DOHH2 (cell line): Measurements from ENCODE around the gene IL36RN.

Source experiments
- H3F3A ChIP-seq: fragments of 200-600 bp; sonication (generic), shearing (Covaris generic); 2 replicates; pipeline ENCODE4 v1.6.0; 2016; ENCODE audit warnings: antibody characterized with exemption, mild to moderate bottlenecking; ENCODE audit not compliant: control insufficient read depth, insufficient read depth
- H3K27ac ChIP-seq: fragments of 200-600 bp; sonication (generic); 2 replicates; pipeline ENCODE4 v1.5.1; 2014; ENCODE audit warnings: low read depth, mild to moderate bottlenecking, low read length, moderate library complexity
- H3K27me3 ChIP-seq: fragments of 200-600 bp; sonication (generic); 2 replicates; pipeline ENCODE4 v1.6.1; 2014; ENCODE audit warnings: mild to moderate bottlenecking, low read length, mixed read lengths; ENCODE audit not compliant: control insufficient read depth
- H3K36me3 ChIP-seq: fragments of 200-600 bp; sonication (generic); 2 replicates; pipeline ENCODE4 v1.6.1; 2014; ENCODE audit warnings: mild to moderate bottlenecking, low read length, moderate library complexity, mixed read lengths; ENCODE audit not compliant: control insufficient read depth
- H3K4me1 ChIP-seq: fragments of 200-600 bp; sonication (generic); 2 replicates; pipeline ENCODE4 v1.6.1; 2014; ENCODE audit warnings: mild to moderate bottlenecking, low read length, mixed read lengths; ENCODE audit not compliant: control insufficient read depth
- H3K4me2 ChIP-seq: fragments of 200-600 bp; sonication (generic); 2 replicates; pipeline ENCODE4 v1.6.0; 2014; ENCODE audit warnings: mild to moderate bottlenecking, low read length, moderate library complexity
- H3K4me3 ChIP-seq: fragments of 200-600 bp; sonication (generic); 2 replicates; pipeline ENCODE4 v1.5.1; 2014; ENCODE audit warnings: mild to moderate bottlenecking, low read length, mixed read lengths
- H3K79me2 ChIP-seq: fragments of 200-600 bp; sonication (generic); 2 replicates; pipeline ENCODE4 v1.6.1; 2014; ENCODE audit warnings: mild to moderate bottlenecking, low read length, mixed read lengths; ENCODE audit not compliant: control insufficient read depth
- H3K9me2 ChIP-seq: fragments of 200-600 bp; sonication (generic); replicated peaks from 2 replicates; pipeline ENCODE4 v1.6.1; 2014; ENCODE audit warnings: mild to moderate bottlenecking, low read length, mixed read lengths; ENCODE audit not compliant: control insufficient read depth
- H3K9me3 ChIP-seq: fragments of 200-600 bp; sonication (generic); 2 replicates; pipeline ENCODE4 v1.6.1; 2014; ENCODE audit warnings: antibody characterized with exemption, low read length, mixed read lengths; ENCODE audit not compliant: control insufficient read depth, insufficient read depth
- H4K20me1 ChIP-seq: fragments of 200-600 bp; sonication (generic); 2 replicates; pipeline ENCODE4 v1.6.0; 2014; ENCODE audit warnings: low read depth, mild to moderate bottlenecking, antibody characterized with exemption, low read length, moderate library complexity; ENCODE audit not compliant: control insufficient read depth, insufficient read depth
- CTCF ChIP-seq: fragments of 200-600 bp; sonication (generic); IDR thresholded peaks from one replicate; pipeline ENCODE4 v1.5.1; 2014; ENCODE audit warnings: antibody characterized with exemption, mild to moderate bottlenecking, low read depth, low read length; ENCODE audit not compliant: poor library complexity, severe bottlenecking
- EZH2phosphoT487 ChIP-seq: fragments of 200-600 bp; sonication (generic); IDR thresholded peaks from 2 replicates; pipeline ENCODE4 v1.6.1; 2017; ENCODE audit warnings: borderline replicate concordance, mild to moderate bottlenecking, antibody characterized with exemption, low read length, moderate library complexity, mixed read lengths

Gene IL36RN

GRCh38 chr2:113058998-113059960 lies at the start of gene IL36RN:
TSS of gene IL36RN (plus strand) at chr2:113059198. CDS start at chr2:113059439, 241 bp downstream.
- no peaks in the 10 kb centered on the region for H3K9me2 ChIP-seq
- no peaks in the 10 kb centered on the region for H3K79me2 ChIP-seq
- H3K36me3 ChIP-seq: no peaks in the 10 kb centered on the region
- no peak within 1 kb of the TSS for H3K27ac ChIP-seq
- no peaks in the 10 kb centered on the region for H4K20me1 ChIP-seq
- no peak within 1 kb of the TSS for H3K4me3 ChIP-seq
- H3K4me2 ChIP-seq: no peak within 1 kb of the TSS
- H3K9me3 ChIP-seq: peaks cover 8% of the 10 kb centered on the region
- H3K27me3 ChIP-seq: no peaks in the 10 kb centered on the region
- no peaks in the 10 kb centered on the region for H3K4me1 ChIP-seq
- H3F3A ChIP-seq: no peaks in the 10 kb centered on the region
- TF ChIP-seq CTCF (no peak), EZH2phosphoT487 (no peak)

GRCh38 chr2:113009622-113010021 lies 49.4 kb upstream of the IL36RN start:
- Histone ChIP-seq H3K9me2 (no peaks in the 10 kb centered on the region), H3K27me3 (0 out of 2 replicates have a peak, but pooled peaks cover 3% of the 10 kb centered on the region), H3F3A (no peaks in the 10 kb centered on the region), H3K79me2 (no peaks in the 10 kb centered on the region), H3K4me3 (no peak overlapping the region), H3K27ac (no peak overlapping the region), H3K36me3 (no peaks in the 10 kb centered on the region), H3K4me2 (no peak overlapping the region), H3K9me3 (no peaks in the 10 kb centered on the region), H4K20me1 (no peaks in the 10 kb centered on the region), H3K4me1 (no peaks in the 10 kb centered on the region)
- no peak for TF ChIP-seq CTCF

GRCh38 chr2:113010088-113010487 lies 48.9 kb upstream of the IL36RN start:
- H3K27me3 ChIP-seq: 0 out of 2 replicates have a peak, but pooled peaks cover 3% of the 10 kb centered on the region
- no peak overlapping the region for H3K27ac ChIP-seq
- TF ChIP-seq EZH2phosphoT487: no peak
- no peak for TF ChIP-seq CTCF
- no peak overlapping the region for H3K4me2 ChIP-seq
- no peak overlapping the region for H3K4me3 ChIP-seq
- no peaks in the 10 kb centered on the region for H3F3A ChIP-seq
- no peaks in the 10 kb centered on the region for H3K9me2 ChIP-seq
- H3K79me2 ChIP-seq: no peaks in the 10 kb centered on the region
- H3K4me1 ChIP-seq: no peaks in the 10 kb centered on the region
- no peaks in the 10 kb centered on the region for H3K9me3 ChIP-seq
- no peaks in the 10 kb centered on the region for H3K36me3 ChIP-seq
- no peaks in the 10 kb centered on the region for H4K20me1 ChIP-seq
